HCT116 (cell line): ENCODE data around the gene FAM170B. TPM values are rescaled to one million over a fixed set of nuclear protein-coding genes. Genes with fewer than 3 reads are reported as not detected.

Source experiments
- ATAC-seq: fragments of 200-7000 bp; cut with Tn5 transposase; 2 replicates; pipeline ENCODE4 v1.9.1; 2020; ENCODE audit warnings: mild to moderate bottlenecking, moderate library complexity
- BruUV-seq: library from RNA; stranded (reverse); fragments of 400-500 nt; replicated peaks from 2 replicates; lab custom pipeline; 2021; lab: Mats Ljungman, UMichigan
- CTCF ChIA-PET: fragments of 300-600 bp; sonication (Branson Sonifier 250); formaldehyde crosslinking; loops from one replicate; lab custom pipeline; 2021; ENCODE audit warnings: antibody characterized with exemption; lab: Charles Lee
- POLR2A ChIA-PET: fragments of 300-600, 350-600 bp; sonication (Branson Sonifier 250); formaldehyde crosslinking; loops from one replicate; lab custom pipeline; 2021; ENCODE audit warnings: antibody characterized with exemption; lab: Charles Lee
- RAD21 ChIA-PET, 2 experiments: fragments of 300-600 bp; sonication (Branson Sonifier 250); formaldehyde crosslinking; loops; one replicate each; lab custom pipeline; 2023; ENCODE audit warnings: low total read pairs in 2 of 2; ENCODE audit not compliant: uncharacterized antibody in 2 of 2, unreplicated experiment in 2 of 2, low non-redundant PET in 1 of 2; lab: Charles Lee
- DNase-seq: peaks from one replicate; pipeline ENCODE4 v3.0.0-alpha.2; 2010; ENCODE audit warnings: low read depth, low spot score
- H2AFZ ChIP-seq: fragments of 200-600 bp; shearing (Covaris generic), sonication (generic); 2 replicates; pipeline ENCODE4 v1.6.1; 2017; ENCODE audit warnings: low read depth, mixed run types, mixed read lengths, antibody characterized with exemption, low read length; ENCODE audit not compliant: poor library complexity, severe bottlenecking
- H3K27ac ChIP-seq: 2 replicates; pipeline ENCODE4 v1.5.1; 2012; ENCODE audit warnings: low read depth, low read length
- H3K27me3 ChIP-seq: fragments of 200-600 bp; sonication (generic); 2 replicates; pipeline ENCODE4 v1.6.1; 2016; ENCODE audit warnings: mixed run types, low read length, mixed read lengths; ENCODE audit not compliant: insufficient read depth
- H3K36me3 ChIP-seq, 2 experiments: fragments of 200-500 bp in 1 of 2; fragments of 200-600 bp in 1 of 2; sonication (Bioruptor generic) in 1 of 2; sonication (generic) in 1 of 2; 2 replicates each; pipeline versions ENCODE4 v1.5.1 to v1.6.1; 2014 to 2016; ENCODE audit warnings: low read length in 2 of 2, inconsistent platforms in 1 of 2, mixed read lengths in 1 of 2, mixed run types in 1 of 2; ENCODE audit not compliant: insufficient read depth in 2 of 2, control insufficient read depth in 1 of 2
- H3K4me1 ChIP-seq, 2 experiments: fragments of 200-600 bp in 1 of 2; sonication (generic) in 1 of 2; 2 replicates each; pipeline versions ENCODE4 v1.5.1 to v1.6.1; 2012 to 2017; ENCODE audit warnings: low read length in 2 of 2, inconsistent platforms in 1 of 2, mild to moderate bottlenecking in 1 of 2, mixed read lengths in 1 of 2, mixed run types in 1 of 2, moderate library complexity in 1 of 2; ENCODE audit not compliant: insufficient read depth in 2 of 2, control insufficient read depth in 1 of 2
- H3K4me2 ChIP-seq: fragments of 200-600 bp; sonication (generic); 2 replicates; pipeline ENCODE4 v1.6.1; 2017; ENCODE audit warnings: mixed run types, low read length, mixed read lengths
- H3K4me3 ChIP-seq, 2 experiments: fragments of 200-600 bp in 1 of 2; sonication (generic) in 1 of 2; replicated peaks in 1 of 2; 2 replicates each; pipeline ENCODE4 v1.5.1; 2011 to 2016; ENCODE audit warnings: low read length in 2 of 2, control low read depth in 1 of 2, low read depth in 1 of 2, mild to moderate bottlenecking in 1 of 2, mixed read lengths in 1 of 2, mixed run types in 1 of 2
- H3K79me2 ChIP-seq: fragments of 200-600 bp; sonication (generic); 2 replicates; pipeline ENCODE4 v1.6.1; 2017; ENCODE audit warnings: mild to moderate bottlenecking, mixed run types, low read length, moderate library complexity, mixed read lengths; ENCODE audit not compliant: insufficient read depth
- H3K9ac ChIP-seq: fragments of 200-600 bp; sonication (generic); 2 replicates; pipeline ENCODE4 v1.6.1; 2016; ENCODE audit warnings: low read length, mixed read lengths
- H3K9me2 ChIP-seq: fragments of 200-600 bp; sonication (generic), shearing (Covaris generic); 2 replicates; pipeline ENCODE4 v1.6.1; 2017; ENCODE audit warnings: mixed run types, mild to moderate bottlenecking, moderate library complexity; ENCODE audit not compliant: insufficient read depth
- H3K9me3 ChIP-seq, 2 experiments: fragments of 200-500 bp in 1 of 2; fragments of 200-600 bp in 1 of 2; sonication (Bioruptor generic) in 1 of 2; sonication (generic) in 1 of 2; 2 replicates each; pipeline ENCODE4 v1.6.1; 2014 to 2017; ENCODE audit warnings: low read length in 2 of 2, mixed read lengths in 2 of 2, inconsistent platforms in 1 of 2, low read depth in 1 of 2, mild to moderate bottlenecking in 1 of 2, mixed run types in 1 of 2, moderate library complexity in 1 of 2; ENCODE audit not compliant: control insufficient read depth in 1 of 2, insufficient read depth in 1 of 2
- H4K20me1 ChIP-seq: fragments of 200-600 bp; sonication (generic), shearing (Covaris generic); 2 replicates; pipeline ENCODE4 v1.6.1; 2017; ENCODE audit warnings: mixed run types, mild to moderate bottlenecking, moderate library complexity; ENCODE audit not compliant: insufficient read depth
- ATF3 ChIP-seq: IDR thresholded peaks from 2 replicates; pipeline ENCODE4 v1.6.1; 2012
- CBX3 ChIP-seq: IDR thresholded peaks from 2 replicates; pipeline ENCODE4 v1.6.1; 2012; ENCODE audit warnings: low read depth
- CTCF ChIP-seq, 3 experiments: fragments of 200-600 bp in 1 of 3; sonication (generic) in 1 of 3; IDR thresholded peaks in 2 of 3; conservative IDR thresholded peaks in 1 of 3; 2 replicates each; pipeline ENCODE4 v1.5.1; 2012 to 2017; ENCODE audit warnings: low read depth in 2 of 3, low read length in 2 of 3, antibody characterized with exemption in 1 of 3, borderline replicate concordance in 1 of 3, control low read depth in 1 of 3, mild to moderate bottlenecking in 1 of 3, mixed read lengths in 1 of 3, mixed run types in 1 of 3, moderate library complexity in 1 of 3; ENCODE audit not compliant: insufficient read depth in 1 of 3
- ELF1 ChIP-seq: IDR thresholded peaks from 2 replicates; pipeline ENCODE4 v1.6.1; 2012; ENCODE audit warnings: low read depth, borderline replicate concordance
- EZH2 ChIP-seq: fragments of 200-600 bp; sonication (generic); IDR thresholded peaks from 2 replicates; pipeline ENCODE4 v1.6.1; 2017; ENCODE audit warnings: antibody characterized with exemption, mixed run types
- FOSL1 ChIP-seq: IDR thresholded peaks from 2 replicates; pipeline ENCODE4 v1.6.1; 2012; ENCODE audit warnings: low read depth
- MAX ChIP-seq: IDR thresholded peaks from 2 replicates; pipeline ENCODE4 v1.6.1; 2012
- POLR2A ChIP-seq: IDR thresholded peaks from 2 replicates; pipeline ENCODE4 v1.7.0; 2011; ENCODE audit warnings: borderline replicate concordance; ENCODE audit not compliant: insufficient read depth, insufficient read length; ENCODE audit errors: extremely low read depth
- POLR2AphosphoS5 ChIP-seq: IDR thresholded peaks from 2 replicates; pipeline ENCODE4 v1.6.1; 2011; ENCODE audit warnings: mild to moderate bottlenecking, low read depth, low read length, moderate library complexity
- RAD21 ChIP-seq: IDR thresholded peaks from 2 replicates; pipeline ENCODE4 v1.6.1; 2012; ENCODE audit warnings: low read depth, mild to moderate bottlenecking
- REST ChIP-seq: IDR thresholded peaks from 2 replicates; pipeline ENCODE4 v1.6.1; 2012; ENCODE audit warnings: low read depth
- SRF ChIP-seq: IDR thresholded peaks from 2 replicates; pipeline ENCODE4 v1.6.1; 2012; ENCODE audit warnings: low read depth
- YY1 ChIP-seq: IDR thresholded peaks from 2 replicates; pipeline ENCODE4 v1.6.1; 2011; ENCODE audit warnings: low read length, low read depth, moderate library complexity, mild to moderate bottlenecking; ENCODE audit not compliant: insufficient replicate concordance; ENCODE audit errors: extremely low read depth
- ZNF274 ChIP-seq: fragments of 200-500 bp; sonication (Bioruptor generic); IDR thresholded peaks from 2 replicates; pipeline ENCODE4 v1.6.1; 2014; ENCODE audit warnings: mild to moderate bottlenecking, low read depth, low read length, inconsistent platforms
- intact Hi-C: fragments of 100-400 bp; cut with micrococcal nuclease; formaldehyde crosslinking; loops from 2 replicates; pipeline ENCODE4 v1.10.0; 2022
- total RNA-seq: library from RNA; stranded (reverse); gene quantifications from one replicate; pipeline ENCODE4 v1.2.1, GENCODE V29; 2021; ENCODE audit not compliant: unreplicated experiment

FAM170B gene
- total RNA-seq, 1 experiment from 2014 or later = not detected

GRCh38 chr10:49161411-49161997 is 27.7 kb upstream of the FAM170B start:
- CTCF ChIA-PET = interaction anchor here (0.8 to 1.9 kb wide), 6 partner anchors 11 to 505 kb away, joined by 3 to 12 read pairs (median 7); no protein-coding TSS in a partner anchor
- POLR2A ChIA-PET = no interaction called here
- no peak overlapping the region for H3K27ac ChIP-seq
- H3K36me3 ChIP-seq = no peaks in the 10 kb centered on the region
- TF ChIP-seq EZH2 = no peak
- no peak for TF ChIP-seq FOSL1
- peak; percentile 19; the same call in 1 of the 2 replicates for TF ChIP-seq RAD21
- TF ChIP-seq CTCF (IDR thresholded peaks at IDR 0.05 in 2 of 3, conservative IDR thresholded peaks at IDR 0.05 in 1 of 3; ENCODE audit: borderline replicate concordance in 1 of 3, insufficient read depth in 1 of 3, low read depth in 2 of 3, low read length in 2 of 3) = peak in 2 of 3 experiments; percentile 9 to 16; a peak in 2 of 6 replicates
- H4K20me1 ChIP-seq = no peaks in the 10 kb centered on the region; the same call in 1 of the 2 replicates
- H3K9ac ChIP-seq = no peak overlapping the region
- no TSS peak for BruUV-seq
- H3K27me3 ChIP-seq = peaks cover 51% of the 10 kb centered on the region
- no peaks in the 10 kb centered on the region for H3K79me2 ChIP-seq
- no peak for DNase-seq
- H3K9me3 ChIP-seq = no peaks in the 10 kb centered on the region
- no peak overlapping the region for H3K4me3 ChIP-seq
- no peak overlapping the region for H3K4me2 ChIP-seq
- intact Hi-C loops = loop anchor here (5.0 kb wide), 1 partner anchor 499 kb away; no protein-coding TSS in a partner anchor
- peak; percentile 53 for ATAC-seq
- H2AFZ ChIP-seq = no peak overlapping the region
- RAD21 ChIA-PET = no interaction called here
- H3K4me1 ChIP-seq = peaks cover 2 to 4% of the 10 kb centered on the region in 2 experiments; a peak in 1 of 4 replicates
- H3K9me2 ChIP-seq = no peaks in the 10 kb centered on the region

- no peaks in the 10 kb centered on the region for H3K36me3 ChIP-seq
- RAD21 ChIA-PET = no interaction called here
- H3K9ac ChIP-seq = no peak overlapping the region
- POLR2A ChIA-PET = no interaction called here
- BruUV-seq = no TSS peak
- H3K4me1 ChIP-seq = peaks cover 2 to 4% of the 10 kb centered on the region in 2 experiments; a peak in 1 of 4 replicates
- H3K4me3 ChIP-seq = no peak overlapping the region
- H3K27me3 ChIP-seq = peaks cover 57% of the 10 kb centered on the region
- no peaks in the 10 kb centered on the region for H3K9me2 ChIP-seq
- CTCF ChIA-PET = interaction anchor here (1.3 to 1.4 kb wide), 3 partner anchors 12 to 505 kb away, joined by 3 to 12 read pairs (median 5); no protein-coding TSS in a partner anchor
- no peaks in the 10 kb centered on the region; the same call in 1 of the 2 replicates for H4K20me1 ChIP-seq
- H3K9me3 ChIP-seq = no peaks in the 10 kb centered on the region
- intact Hi-C loops = loop anchor here (5.0 kb wide), 1 partner anchor 499 kb away; no protein-coding TSS in a partner anchor
- no peak overlapping the region for H2AFZ ChIP-seq
- no peak overlapping the region for H3K27ac ChIP-seq
- no peak overlapping the region for H3K4me2 ChIP-seq
- no peaks in the 10 kb centered on the region for H3K79me2 ChIP-seq
- ATAC-seq (no peak), DNase-seq (no peak)
- TF ChIP-seq POLR2AphosphoS5 = no peak
- no peak for TF ChIP-seq SRF
- TF ChIP-seq ATF3 = no peak
- no peak for TF ChIP-seq CBX3
- TF ChIP-seq YY1 = no peak
- TF ChIP-seq FOSL1 = no peak
- TF ChIP-seq ELF1 = no peak
- no peak for TF ChIP-seq POLR2A
- TF ChIP-seq ZNF274 = no peak
- no peak for TF ChIP-seq MAX
- no peak for TF ChIP-seq REST
These were observed 27.0 kb upstream of the FAM170B start for GRCh38 chr10:49160814-49161213.
